Upper lobe of left lung (tissue), 4 donors: ENCODE data around the gene CSRP1.

Source experiments
- EP300 ChIP-seq, 4 donors: sonication (generic); formaldehyde crosslinking; IDR thresholded peaks; one replicate each; pipeline ENCODE4 v1.5.1; 2017; ENCODE audit warnings: antibody characterized with exemption in 4 of 4, control low read depth in 2 of 4
- POLR2A ChIP-seq, 4 donors: fragments of 450-650 bp; IDR thresholded peaks; one replicate each; pipeline ENCODE4 v1.5.1; 2016 to 2017; ENCODE audit warnings: antibody characterized with exemption in 4 of 4, mild to moderate bottlenecking in 2 of 4
- POLR2AphosphoS5 ChIP-seq, 2 donors: sonication (generic); formaldehyde crosslinking; IDR thresholded peaks; one replicate each; pipeline ENCODE4 v1.5.1; 2017; ENCODE audit warnings: antibody characterized with exemption in 2 of 2
- TF ChIP-seq, protein P1 (sequence below), 6 experiments: fragments of 450-650 bp in 4 of 6; fragments of 200-600 bp in 2 of 6; sonication (generic) in 2 of 6; IDR thresholded peaks; one replicate each; pipeline ENCODE4 v1.5.1; 2016 to 2019; ENCODE audit warnings: antibody characterized with exemption in 6 of 6

DNA sequence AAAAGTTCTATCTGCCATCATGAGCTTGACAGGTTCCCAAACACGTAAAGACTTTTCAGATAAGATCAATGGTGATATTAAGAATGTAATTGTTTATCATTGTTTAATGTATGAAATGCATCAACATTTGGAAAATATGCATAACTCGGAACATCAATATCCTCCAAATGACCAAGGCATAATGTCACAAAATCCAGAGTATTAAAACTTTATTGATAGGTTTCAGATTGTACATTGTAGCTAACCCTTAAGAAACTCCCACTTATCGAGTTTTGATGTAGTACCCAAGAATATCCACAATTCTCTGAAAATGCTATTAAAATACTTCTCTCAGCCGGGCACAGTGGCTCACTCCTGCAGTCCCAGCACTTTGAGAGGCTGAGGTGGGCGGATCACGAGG is 73.3 kb downstream of the CSRP1 start:
- TF ChIP-seq EP300 (IDR thresholded peaks at IDR 0.05) (no peak), POLR2AphosphoS5 (IDR thresholded peaks at IDR 0.05) (no peak), POLR2A (IDR thresholded peaks at IDR 0.05) (no peak)
- TF ChIP-seq, protein P1, sequence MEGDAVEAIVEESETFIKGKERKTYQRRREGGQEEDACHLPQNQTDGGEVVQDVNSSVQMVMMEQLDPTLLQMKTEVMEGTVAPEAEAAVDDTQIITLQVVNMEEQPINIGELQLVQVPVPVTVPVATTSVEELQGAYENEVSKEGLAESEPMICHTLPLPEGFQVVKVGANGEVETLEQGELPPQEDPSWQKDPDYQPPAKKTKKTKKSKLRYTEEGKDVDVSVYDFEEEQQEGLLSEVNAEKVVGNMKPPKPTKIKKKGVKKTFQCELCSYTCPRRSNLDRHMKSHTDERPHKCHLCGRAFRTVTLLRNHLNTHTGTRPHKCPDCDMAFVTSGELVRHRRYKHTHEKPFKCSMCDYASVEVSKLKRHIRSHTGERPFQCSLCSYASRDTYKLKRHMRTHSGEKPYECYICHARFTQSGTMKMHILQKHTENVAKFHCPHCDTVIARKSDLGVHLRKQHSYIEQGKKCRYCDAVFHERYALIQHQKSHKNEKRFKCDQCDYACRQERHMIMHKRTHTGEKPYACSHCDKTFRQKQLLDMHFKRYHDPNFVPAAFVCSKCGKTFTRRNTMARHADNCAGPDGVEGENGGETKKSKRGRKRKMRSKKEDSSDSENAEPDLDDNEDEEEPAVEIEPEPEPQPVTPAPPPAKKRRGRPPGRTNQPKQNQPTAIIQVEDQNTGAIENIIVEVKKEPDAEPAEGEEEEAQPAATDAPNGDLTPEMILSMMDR (IDR thresholded peaks at IDR 0.05) = no peak
